ENCODE results near the gene SLC39A1.

GRCh38 chr1:153919876-153920852 lies 43.2 kb downstream of the SLC39A1 start:
- peak in 4 of 5 experiments; percentile 11 to 42 (median 35) for TF ChIP-seq CTCF (IDR thresholded peaks at IDR 0.05 in 4 of 5, conservative IDR thresholded peaks at IDR 0.05 in 1 of 5)
- no peak for TF ChIP-seq POLR2A (IDR thresholded peaks at IDR 0.05)

Data from gastrocnemius medialis (tissue), 4 donors.